Stimulated activated CD8-positive, alpha-beta memory T cell treated with anti-CD3 and anti-CD28 coated beads, Interleukin-15, amount 100 ng/mL, for 1 hour (primary cell): ENCODE measurements around the gene TEX28.
"Not testable (repeated sequence)": the region's sequence is repeated elsewhere in the genome, so short reads cannot be mapped to it uniquely, and the experiment has no call there.

Experiments used
- DNase-seq: peaks from one replicate; pipeline ENCODE4 v3.0.0-alpha.2; 2020; ENCODE audit warnings: low read depth

TEX28 gene, protein sequence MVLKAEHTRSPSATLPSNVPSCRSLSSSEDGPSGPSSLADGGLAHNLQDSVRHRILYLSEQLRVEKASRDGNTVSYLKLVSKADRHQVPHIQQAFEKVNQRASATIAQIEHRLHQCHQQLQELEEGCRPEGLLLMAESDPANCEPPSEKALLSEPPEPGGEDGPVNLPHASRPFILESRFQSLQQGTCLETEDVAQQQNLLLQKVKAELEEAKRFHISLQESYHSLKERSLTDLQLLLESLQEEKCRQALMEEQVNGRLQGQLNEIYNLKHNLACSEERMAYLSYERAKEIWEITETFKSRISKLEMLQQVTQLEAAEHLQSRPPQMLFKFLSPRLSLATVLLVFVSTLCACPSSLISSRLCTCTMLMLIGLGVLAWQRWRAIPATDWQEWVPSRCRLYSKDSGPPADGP

DNA sequence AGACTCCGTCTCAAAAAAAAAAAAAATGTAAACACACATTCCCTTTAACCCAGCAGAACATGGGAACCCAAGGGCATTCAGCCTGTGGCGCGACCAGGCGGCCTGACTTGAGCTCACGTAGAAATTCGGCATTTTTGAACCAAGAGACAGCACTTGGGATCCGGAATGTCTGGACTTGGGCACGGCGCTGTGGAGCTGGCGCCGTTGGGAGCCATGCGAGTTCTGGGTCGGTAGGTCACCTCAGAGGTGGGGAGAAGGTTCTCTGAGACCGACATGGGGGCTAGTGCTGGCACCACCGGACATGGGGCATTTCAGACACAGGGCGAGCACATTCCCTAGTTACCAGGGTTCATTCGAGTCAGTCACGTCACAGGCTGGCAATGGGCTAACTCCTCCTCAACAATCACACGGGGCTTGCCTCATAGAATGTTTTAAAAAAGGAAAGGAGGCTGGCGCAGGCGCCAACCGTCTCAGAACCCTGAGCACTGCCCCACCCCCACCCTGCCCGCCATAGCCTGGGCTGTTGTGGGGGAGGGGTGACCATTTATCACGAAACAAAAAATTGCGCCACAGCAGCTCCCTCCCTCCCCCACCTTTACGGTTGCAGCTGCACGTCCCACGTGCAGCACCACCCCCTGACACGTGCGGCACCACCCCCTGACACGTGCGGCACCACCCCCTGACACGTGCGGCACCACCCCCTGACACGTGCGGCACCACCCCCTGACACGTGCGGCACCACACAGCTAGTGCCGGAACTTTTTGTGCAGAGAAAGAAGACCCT is at the start of gene TEX28:
TSS of gene TEX28 (minus strand) at position 334 of the 784 bp plus-strand sequence. CDS start 3,007 bp downstream, outside the sequence.
- DNase-seq: no peak

DNA sequence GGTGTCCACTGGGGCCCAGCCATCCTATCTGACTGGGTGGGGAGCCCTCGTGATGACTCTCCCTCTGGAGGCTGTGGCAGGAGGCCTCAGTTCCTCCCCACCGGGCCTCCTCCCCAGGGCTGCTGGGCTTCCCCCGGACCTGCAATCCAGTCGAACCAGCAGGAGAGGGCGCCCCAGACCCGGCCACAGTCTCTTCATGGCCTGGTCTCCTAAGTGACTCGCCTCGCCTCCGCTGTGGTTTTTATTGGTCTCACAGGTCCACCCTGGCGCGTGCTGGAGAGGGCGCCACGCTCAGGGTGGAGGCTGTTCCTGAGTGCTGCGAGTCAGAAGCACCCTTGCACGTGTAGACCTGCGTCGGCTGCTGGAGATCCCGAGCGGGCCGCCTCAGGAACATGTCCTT is 48.7 kb upstream of the TEX28 start:
- DNase-seq: not testable (repeated sequence)

- DNase-seq: not testable (repeated sequence)
Measured at GRCh38 chrX:154343063-154343462, 48.1 kb upstream of the TEX28 start.

DNA sequence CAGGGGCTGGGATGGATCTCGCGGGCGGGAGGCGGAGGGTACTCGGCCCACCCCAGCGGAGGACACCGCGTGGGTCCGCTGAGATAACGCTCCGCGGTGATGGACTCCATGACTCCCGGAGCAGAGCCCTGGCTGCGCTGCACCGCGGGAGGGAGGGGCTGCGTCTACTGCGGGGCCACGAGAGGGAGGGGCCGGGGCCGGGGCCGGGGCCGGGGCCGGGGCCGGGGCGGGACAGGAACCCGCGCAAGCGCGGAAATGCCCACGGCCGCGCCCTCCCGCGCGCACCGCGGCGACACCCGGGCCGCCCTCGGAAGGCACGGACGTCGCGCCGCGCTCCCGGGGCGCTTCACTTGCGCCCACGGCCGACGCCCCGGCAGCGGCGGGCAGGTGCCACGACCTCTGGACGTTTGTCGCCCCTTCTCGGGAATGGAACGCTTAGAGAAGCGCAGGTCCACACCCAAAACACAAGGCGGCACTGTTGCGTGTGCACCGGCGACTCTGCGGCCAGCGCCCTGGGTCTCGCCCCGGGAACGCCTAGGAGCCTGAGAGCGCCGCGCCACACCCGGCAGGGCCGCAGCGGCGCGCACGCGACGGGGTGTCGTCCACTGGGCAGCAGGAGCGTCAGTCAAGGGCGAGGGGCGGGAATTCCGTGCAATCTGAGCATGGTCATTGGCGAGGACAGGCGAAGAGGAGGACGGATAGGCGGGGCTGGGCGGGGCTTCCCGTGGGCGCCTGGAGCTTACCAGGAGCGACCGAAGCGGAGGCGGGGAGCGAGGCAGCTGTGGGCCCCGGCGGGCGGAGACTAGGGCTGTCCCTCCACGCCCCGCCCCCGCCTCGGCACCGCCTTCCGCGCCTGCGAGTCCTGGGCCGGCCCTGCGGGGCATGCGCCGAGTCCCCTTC is 46.7 kb upstream of the TEX28 start:
- not testable (repeated sequence) for DNase-seq

DNA sequence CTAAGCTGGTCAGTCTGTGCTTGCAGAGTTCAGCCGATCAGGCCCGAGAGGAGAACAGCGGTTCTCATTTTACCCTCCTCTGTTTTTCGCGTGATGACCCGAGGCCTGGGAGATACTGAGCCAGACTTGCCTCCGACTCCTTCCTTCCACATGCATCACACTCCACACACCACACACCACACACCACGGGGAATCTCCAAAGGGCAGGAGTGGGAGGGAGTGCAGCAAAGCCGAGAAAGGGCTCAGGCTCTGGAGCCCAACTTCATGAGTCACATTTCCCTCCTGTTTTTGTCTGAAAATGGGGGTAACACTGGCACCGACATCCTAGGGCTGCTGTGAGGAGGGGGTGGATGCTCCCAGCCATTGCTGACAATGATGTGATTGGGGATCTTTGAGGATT is 39.6 kb upstream of the TEX28 start:
- no peak for DNase-seq

DNA sequence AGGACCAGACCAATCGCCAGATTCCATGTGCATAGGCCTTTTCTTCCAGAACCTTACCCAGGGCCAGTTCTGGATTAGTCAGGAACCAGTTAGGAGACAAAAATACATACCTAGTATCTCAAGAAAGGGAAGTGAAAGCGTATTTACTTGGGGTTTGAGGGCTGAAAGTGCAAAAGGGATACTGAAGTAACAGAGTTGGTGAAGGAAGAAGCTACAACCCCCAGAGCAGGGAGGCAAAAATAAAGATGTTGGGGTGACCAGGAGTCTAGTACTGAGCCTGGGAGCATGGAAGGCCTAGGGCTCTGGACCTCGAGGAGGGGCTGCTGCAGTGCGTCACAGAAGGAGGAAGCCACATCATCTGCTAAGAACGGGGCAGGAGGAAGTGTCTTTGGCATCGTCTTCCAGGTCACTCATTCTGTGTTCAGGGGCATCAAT is 38.9 kb upstream of the TEX28 start:
- DNase-seq: no peak

DNA sequence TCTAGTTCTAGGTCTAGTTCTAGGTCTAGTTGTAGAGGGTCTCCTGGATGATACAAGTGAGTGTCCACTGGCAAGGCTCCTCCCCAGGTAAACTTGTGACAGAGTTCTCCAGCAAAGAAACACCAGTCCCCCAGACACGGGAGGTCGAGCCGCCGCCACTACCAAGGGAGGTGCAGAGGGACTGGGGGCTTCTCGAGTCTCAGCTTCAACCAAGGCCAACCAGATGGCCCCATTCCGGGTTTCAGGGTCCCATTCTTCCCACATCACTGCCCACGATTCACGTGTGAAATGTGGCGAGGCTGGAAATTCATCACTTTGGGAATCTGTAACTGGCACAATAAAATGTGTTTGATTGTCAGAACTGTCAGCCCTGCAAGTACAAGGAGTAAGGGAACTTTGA is 38.2 kb upstream of the TEX28 start:
- no peak for DNase-seq

DNA sequence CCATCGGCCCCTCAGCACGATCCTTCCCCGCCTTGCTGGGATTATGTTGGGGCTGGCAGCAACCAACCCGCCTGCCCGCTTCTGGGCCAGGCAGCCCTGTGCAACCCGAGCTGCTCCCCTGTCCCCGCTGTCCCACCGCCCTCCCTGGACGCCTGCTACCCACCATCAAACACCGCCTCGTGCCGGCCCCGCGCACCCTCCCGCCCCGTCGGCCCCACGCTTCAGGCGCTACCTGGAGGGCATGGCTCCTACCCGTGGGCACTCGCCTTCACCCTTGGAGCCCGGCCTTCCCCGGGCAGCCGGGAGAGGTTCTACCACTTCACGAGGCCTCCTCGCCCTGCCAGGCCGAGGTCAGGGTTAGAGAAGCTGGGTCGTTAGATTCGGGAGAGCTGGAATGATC is 37.6 kb upstream of the TEX28 start:
- no peak for DNase-seq

DNA sequence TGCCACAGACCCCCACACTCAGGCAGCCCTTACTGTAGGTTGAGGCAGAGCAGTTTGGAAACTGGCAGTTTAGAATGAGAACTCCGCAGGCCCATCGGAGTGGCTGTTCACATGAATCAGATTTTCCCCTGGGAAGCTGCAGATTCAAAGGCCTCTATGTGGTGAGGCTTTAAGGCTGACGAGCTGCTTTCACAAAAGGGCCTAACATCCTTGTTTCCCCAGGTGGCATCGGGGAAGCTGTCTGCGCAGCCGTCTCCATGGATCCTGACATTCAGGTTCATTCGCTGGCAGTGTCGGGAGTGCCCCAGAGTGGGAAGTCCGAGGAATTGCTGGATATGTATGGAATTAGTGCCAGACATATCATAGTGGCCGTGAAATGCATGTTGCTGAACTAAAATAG is 34.4 kb upstream of the TEX28 start:
- DNase-seq: no peak

DNA sequence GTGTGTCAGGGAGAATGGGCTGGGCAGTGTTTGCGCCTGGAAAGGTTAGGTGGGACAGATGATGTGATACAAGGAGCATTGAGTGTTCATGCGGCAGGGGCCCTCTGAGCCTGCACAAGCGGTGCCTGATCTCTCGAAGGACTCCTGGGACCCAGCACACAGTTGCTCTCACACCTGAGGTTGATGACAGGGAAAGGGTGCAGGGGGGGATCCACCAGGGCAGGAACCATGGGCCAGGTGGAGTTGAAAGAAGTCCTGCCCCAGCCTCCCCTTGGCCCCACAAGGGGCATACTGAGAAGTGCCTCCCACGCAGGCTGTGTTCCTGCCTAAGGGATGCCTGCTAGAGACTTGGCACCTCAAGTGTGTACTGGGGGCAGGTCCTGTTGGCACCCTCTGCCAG is 33.7 kb upstream of the TEX28 start:
- DNase-seq: no peak

- no peak for DNase-seq
Measured at GRCh38 chrX:154327038-154327820, 32.3 kb upstream of the TEX28 start.

DNA sequence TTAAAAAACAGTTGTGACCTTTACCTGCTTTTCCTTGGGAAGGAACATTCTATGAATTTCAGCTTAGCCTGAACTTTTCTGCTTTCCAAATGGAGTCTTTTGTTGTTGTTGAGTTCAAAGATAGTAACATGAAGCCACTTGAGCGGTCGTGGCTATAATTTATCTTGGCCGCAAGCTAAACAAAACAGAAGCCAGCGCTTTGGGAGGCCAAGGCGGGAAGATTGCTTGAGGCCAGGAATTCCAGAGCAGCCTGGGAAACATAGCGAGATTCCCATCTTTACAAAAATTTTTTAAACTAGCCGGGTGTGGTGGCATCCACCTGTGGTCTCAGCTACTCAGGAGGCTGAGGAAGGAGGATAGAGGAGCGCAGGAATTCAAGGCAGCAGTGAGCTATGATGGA is 30.6 kb upstream of the TEX28 start:
- no peak for DNase-seq

- DNase-seq: no peak
Measured at GRCh38 chrX:154323537-154323936, 28.6 kb upstream of the TEX28 start.

- no peak for DNase-seq
Measured at GRCh38 chrX:154322890-154323289, 28.0 kb upstream of the TEX28 start.

DNA sequence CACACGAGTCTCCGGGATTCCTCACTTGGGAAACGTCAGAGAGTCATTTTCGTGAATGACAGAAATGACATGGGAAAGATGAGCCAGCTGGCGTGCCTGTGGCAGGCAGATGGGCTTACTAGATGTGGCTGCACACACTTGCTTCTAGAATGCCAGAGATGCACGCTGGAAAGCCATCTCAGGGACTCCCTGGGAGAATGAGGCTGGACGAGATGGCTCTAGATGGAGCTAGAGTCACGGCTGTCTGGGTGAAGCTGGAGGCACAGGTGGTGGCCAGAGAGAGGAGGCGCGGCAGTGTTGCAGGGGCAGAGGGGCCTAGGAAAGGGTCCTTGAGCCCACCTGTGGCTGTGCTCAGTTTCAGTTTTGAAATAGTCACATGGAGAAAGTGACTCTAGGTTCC is 26.7 kb upstream of the TEX28 start:
- no peak for DNase-seq

- DNase-seq: no peak
Measured at GRCh38 chrX:154321152-154321551, 26.2 kb upstream of the TEX28 start.

DNA sequence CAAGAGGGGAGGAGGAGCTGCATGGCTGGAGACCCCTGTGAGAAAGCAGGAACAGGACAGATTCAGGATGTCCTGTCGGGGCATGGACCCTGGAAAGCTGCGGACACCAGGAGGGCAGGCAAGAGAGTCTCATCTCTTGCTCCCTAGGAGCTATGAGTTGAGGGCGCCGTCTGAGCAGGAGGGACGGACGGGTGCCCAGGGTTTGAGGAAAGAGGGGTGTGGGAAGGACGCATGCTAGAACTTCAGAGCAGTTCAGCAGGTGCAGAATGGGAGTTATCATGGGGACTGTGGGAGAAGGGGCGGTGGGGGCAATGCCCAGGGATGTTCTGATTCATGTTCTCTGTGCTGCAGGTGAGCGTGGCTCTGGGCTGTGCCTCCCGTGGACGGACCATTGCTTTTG is 25.5 kb upstream of the TEX28 start:
- DNase-seq: no peak

GRCh38 chrX:154317391-154317995 is 22.6 kb upstream of the TEX28 start:
- DNase-seq: no peak

- DNase-seq: no peak
Measured at GRCh38 chrX:154315416-154315815, 20.5 kb upstream of the TEX28 start.

- no peak for DNase-seq
Measured at GRCh38 chrX:154313147-154313546, 18.2 kb upstream of the TEX28 start.

GRCh38 chrX:154312116-154312515 is 17.2 kb upstream of the TEX28 start:
- no peak for DNase-seq
